ENCODE data around the gene MYO1D. TPM values are rescaled to one million over a fixed set of nuclear protein-coding genes. Genes with fewer than 3 reads are reported as not detected.
"Not testable (repeated sequence)": the region's sequence is repeated elsewhere in the genome, so short reads cannot be mapped to it uniquely, and the experiment has no call there.

MYO1D gene
- total RNA-seq, 2 donors from 2014 or later = 238 to 382 TPM

- DNase-seq = peak; percentile 15
- intact Hi-C loops (cut with DNase I) = no loop called here
- no peak overlapping the region for H3K27ac ChIP-seq
These were observed 27.1 kb upstream of the MYO1D start for GRCh38 chr17:32903774-32904673.

GRCh38 chr17:32901743-32902142 is 24.8 kb upstream of the MYO1D start:
- H3K4me1 ChIP-seq = no peaks in the 10 kb centered on the region

More at GRCh38 chr17:32903774-32904673, 27.1 kb upstream of the MYO1D start:
- Histone ChIP-seq H3K9me3 (no peaks in the 10 kb centered on the region), H3K4me3 (no peak overlapping the region), H3K4me1 (no peaks in the 10 kb centered on the region), H3K36me3 (no peaks in the 10 kb centered on the region), H3K27me3 (no peaks in the 10 kb centered on the region), H3K9ac (ENCODE audit: low read depth in 2 of 2, low read length in 2 of 2) (no peak overlapping the region)
- no peak for TF ChIP-seq CTCF (IDR thresholded peaks at IDR 0.05)

DNA sequence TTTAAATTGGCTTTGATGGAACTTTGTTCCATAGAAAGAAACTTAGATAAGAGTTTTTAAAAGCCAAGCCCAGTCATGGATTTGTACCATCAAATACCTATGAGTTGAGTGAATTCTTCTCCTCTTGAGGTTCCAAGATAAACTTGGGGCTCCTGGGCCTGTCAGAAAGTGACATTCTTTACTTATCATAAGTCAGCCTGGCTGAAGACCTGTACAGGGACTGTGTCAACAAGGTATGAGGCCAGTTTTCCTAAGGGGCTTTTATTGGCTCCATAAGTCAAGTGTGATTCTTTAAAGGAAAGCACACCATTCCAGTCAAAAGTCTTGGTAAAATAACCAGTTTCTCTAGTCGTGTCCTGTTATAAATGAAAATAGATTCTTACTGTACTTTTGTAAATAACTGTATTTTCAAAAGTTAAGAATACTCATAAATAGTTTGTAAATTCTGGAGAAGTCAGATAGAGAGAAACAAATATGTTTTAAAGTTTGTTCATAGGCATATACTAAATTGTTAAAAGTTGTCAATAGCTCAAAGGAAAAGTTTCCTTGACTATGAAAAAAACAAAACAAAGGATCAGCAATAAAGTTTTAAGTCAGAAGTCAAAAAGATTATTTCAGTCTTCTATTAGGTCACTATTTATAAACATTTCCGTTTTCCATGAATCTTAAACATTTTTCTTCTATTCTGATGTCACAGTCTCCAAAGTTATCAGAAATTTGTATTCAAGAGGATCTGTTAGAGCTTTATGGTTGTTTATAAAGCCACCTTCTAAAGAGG is 22.5 kb upstream of the MYO1D start:
- intact Hi-C loops (cut with DNase I) = no loop called here
- DNase-seq = no peak

More at GRCh38 chr17:32901743-32902142, 24.8 kb upstream of the MYO1D start:
- H3K36me3 ChIP-seq = no peaks in the 10 kb centered on the region
- no peak overlapping the region for H3K9ac ChIP-seq (ENCODE audit: low read depth in 2 of 2, low read length in 2 of 2)
- no peaks in the 10 kb centered on the region for H3K27me3 ChIP-seq
- no peak overlapping the region for H3K27ac ChIP-seq
- intact Hi-C loops (cut with DNase I) = no loop called here
- no peaks in the 10 kb centered on the region for H3K9me3 ChIP-seq
- DNase-seq = no peak
- H3K4me3 ChIP-seq = no peak overlapping the region
- TF ChIP-seq CTCF (IDR thresholded peaks at IDR 0.05) = no peak

GRCh38 chr17:32896647-32897258 is 19.8 kb upstream of the MYO1D start:
- Histone ChIP-seq H3K27me3 (no peaks in the 10 kb centered on the region), H3K27ac (no peak overlapping the region), H3K9ac (ENCODE audit: low read depth in 2 of 2, low read length in 2 of 2) (no peak overlapping the region), H3K4me1 (no peaks in the 10 kb centered on the region), H3K4me3 (no peak overlapping the region), H3K9me3 (no peaks in the 10 kb centered on the region), H3K36me3 (no peaks in the 10 kb centered on the region)
- intact Hi-C loops (cut with DNase I) = no loop called here
- TF ChIP-seq CTCF (IDR thresholded peaks at IDR 0.05) = no peak
- DNase-seq = no peak

More for the DNA sequence above, 22.5 kb upstream of the MYO1D start:
- Histone ChIP-seq H3K4me1 (no peaks in the 10 kb centered on the region), H3K9me3 (no peaks in the 10 kb centered on the region), H3K4me3 (no peak overlapping the region), H3K36me3 (no peaks in the 10 kb centered on the region), H3K27me3 (no peaks in the 10 kb centered on the region), H3K27ac (no peak overlapping the region), H3K9ac (ENCODE audit: low read depth in 2 of 2, low read length in 2 of 2) (no peak overlapping the region)
- no peak for TF ChIP-seq CTCF (IDR thresholded peaks at IDR 0.05)

DNA sequence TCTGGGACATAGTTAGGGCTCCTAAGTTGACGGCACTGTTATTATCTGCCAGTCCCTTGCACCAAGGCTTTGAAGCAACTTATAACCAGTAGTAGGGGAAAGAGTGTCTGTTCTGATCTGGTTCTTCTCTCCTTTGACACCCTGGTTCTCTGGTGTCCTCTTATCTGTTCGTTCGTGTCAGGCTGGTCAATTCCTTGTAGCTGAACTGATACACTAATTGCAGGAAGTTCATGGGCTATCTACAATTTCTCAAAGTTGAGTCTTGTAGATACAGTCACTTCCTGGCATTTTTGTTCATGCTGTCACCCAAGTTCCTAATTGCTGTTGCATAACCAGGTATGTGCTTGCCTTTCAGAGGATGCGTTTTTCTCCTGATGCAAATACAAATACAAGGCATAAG is 17.3 kb upstream of the MYO1D start:
- no peaks in the 10 kb centered on the region for H3K9me3 ChIP-seq
- no peak overlapping the region for H3K9ac ChIP-seq (ENCODE audit: low read depth in 2 of 2, low read length in 2 of 2)
- H3K4me1 ChIP-seq = no peaks in the 10 kb centered on the region
- TF ChIP-seq CTCF (IDR thresholded peaks at IDR 0.05) = no peak
- no peak overlapping the region for H3K4me3 ChIP-seq
- H3K27me3 ChIP-seq = no peaks in the 10 kb centered on the region
- H3K36me3 ChIP-seq = no peaks in the 10 kb centered on the region
- no peak overlapping the region for H3K27ac ChIP-seq
- intact Hi-C loops (cut with DNase I) = no loop called here
- peak; percentile 11 for DNase-seq

GRCh38 chr17:32887410-32887809 is 10.5 kb upstream of the MYO1D start:
- H3K9me3 ChIP-seq; H3K27me3 ChIP-seq; H3K4me1 ChIP-seq; H3K9ac ChIP-seq (ENCODE audit: low read depth in 2 of 2, low read length in 2 of 2); H3K36me3 ChIP-seq; intact Hi-C loops (cut with DNase I); DNase-seq; H3K4me3 ChIP-seq; H3K27ac ChIP-seq: not testable (repeated sequence)

DNA sequence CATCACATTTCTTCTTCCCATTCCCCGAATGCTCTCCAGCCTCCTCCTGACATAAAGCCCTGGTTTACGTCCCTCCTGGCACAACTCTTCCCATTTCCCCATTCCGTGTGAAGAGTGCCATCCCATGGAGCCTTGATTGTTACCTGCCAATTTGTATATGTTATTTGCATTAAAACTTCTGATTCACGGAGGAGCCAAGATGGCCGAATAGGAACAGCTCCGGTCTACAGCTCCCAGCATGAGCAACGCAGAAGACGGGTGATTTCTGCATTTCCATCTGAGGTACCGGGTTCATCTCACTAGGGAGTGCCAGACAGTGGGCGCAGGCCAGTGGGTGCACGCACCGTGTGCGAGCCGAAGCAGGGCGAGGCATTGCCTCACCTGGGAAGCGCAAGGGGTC is 10.0 kb upstream of the MYO1D start:
- DNase-seq; H3K27me3 ChIP-seq; H3K36me3 ChIP-seq; intact Hi-C loops (cut with DNase I); H3K4me1 ChIP-seq; H3K9ac ChIP-seq (ENCODE audit: low read depth in 2 of 2, low read length in 2 of 2); H3K4me3 ChIP-seq; H3K9me3 ChIP-seq; H3K27ac ChIP-seq: not testable (repeated sequence)
